ENCODE results near the gene GSTT4.

Gene GSTT4

DNA sequence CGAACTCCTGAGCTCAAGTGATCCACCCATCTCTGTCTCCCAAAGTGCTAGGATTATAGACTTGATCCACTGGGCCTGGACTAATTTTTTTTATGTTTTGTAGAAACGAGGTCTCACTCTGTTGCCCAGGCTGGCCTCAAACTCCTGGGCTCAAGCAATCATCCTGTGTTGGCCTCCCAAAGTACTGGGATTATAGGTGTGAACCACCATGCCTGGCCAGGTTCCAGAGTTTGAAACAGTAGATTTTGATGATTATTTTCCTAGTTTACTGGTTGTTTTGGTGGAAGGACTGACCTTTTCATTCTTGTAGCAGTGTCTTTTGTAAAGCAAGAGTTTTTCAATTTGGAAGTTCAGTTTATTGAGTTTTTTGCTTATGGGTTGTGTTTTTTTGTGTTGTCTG, 20.8 kb upstream of the GSTT4 start:
- H3K27ac ChIP-seq (ENCODE audit: low read length), result no peak overlapping the region
- no peaks in the 10 kb centered on the region for H3K27me3 ChIP-seq (ENCODE audit: control insufficient read depth in 1 of 2, insufficient read depth in 2 of 2, low read length in 2 of 2)
- H3K9ac ChIP-seq (ENCODE audit: low read length in 2 of 2), result no peak overlapping the region
- H3K36me3 ChIP-seq (ENCODE audit: control insufficient read depth in 2 of 2, insufficient read depth in 2 of 2, low read length in 2 of 2), result peaks cover 0 to 2% of the 10 kb centered on the region in 2 donors
- no peaks in the 10 kb centered on the region for H3K9me3 ChIP-seq (ENCODE audit: control insufficient read depth in 2 of 2, low read length in 2 of 2)
- peaks cover 5% of the 10 kb centered on the region for H3K4me1 ChIP-seq (ENCODE audit: control insufficient read depth, insufficient read depth, low read length)
- no peak overlapping the region for H3K4me3 ChIP-seq (ENCODE audit: low read length in 2 of 2)

DNA sequence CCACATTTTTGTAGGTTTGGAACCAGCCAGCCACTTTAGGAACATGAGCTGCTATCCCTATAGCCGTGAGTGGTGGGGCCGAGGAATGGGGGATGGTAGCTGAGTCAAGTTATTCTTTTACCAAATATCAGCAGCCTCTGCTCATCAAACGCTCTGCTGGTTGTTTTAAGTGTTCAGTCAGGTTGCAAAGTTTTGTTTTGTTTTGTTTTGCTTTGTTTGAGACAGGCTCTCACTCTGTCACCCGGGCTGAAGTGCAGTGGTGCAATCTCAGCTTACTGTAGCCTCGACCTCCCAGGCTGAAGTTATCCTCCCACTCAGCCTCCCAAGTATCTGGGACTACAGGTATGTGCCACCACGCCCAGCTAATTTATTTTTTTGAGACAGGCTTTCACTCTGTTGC, 20.2 kb upstream of the GSTT4 start:
- Histone ChIP-seq H3K27ac (ENCODE audit: low read length) (no peak overlapping the region), H3K4me3 (ENCODE audit: low read length in 2 of 2) (no peak overlapping the region), H3K9ac (ENCODE audit: low read length in 2 of 2) (no peak overlapping the region), H3K9me3 (ENCODE audit: control insufficient read depth in 2 of 2, low read length in 2 of 2) (no peaks in the 10 kb centered on the region), H3K27me3 (ENCODE audit: control insufficient read depth in 1 of 2, insufficient read depth in 2 of 2, low read length in 2 of 2) (no peaks in the 10 kb centered on the region), H3K36me3 (ENCODE audit: control insufficient read depth in 2 of 2, insufficient read depth in 2 of 2, low read length in 2 of 2) (no peaks in the 10 kb centered on the region), H3K4me1 (ENCODE audit: control insufficient read depth, insufficient read depth, low read length) (peaks cover 2% of the 10 kb centered on the region)

GRCh38 chr22:24024354-24024753, 19.1 kb upstream of the GSTT4 start:
- H3K4me3 ChIP-seq (ENCODE audit: low read length in 2 of 2), result no peak overlapping the region
- H3K27ac ChIP-seq (ENCODE audit: low read length), result no peak overlapping the region
- no peaks in the 10 kb centered on the region for H3K36me3 ChIP-seq (ENCODE audit: control insufficient read depth in 2 of 2, insufficient read depth in 2 of 2, low read length in 2 of 2)
- H3K4me1 ChIP-seq (ENCODE audit: control insufficient read depth, insufficient read depth, low read length), result no peaks in the 10 kb centered on the region
- no peaks in the 10 kb centered on the region for H3K9me3 ChIP-seq (ENCODE audit: control insufficient read depth in 2 of 2, low read length in 2 of 2)
- H3K27me3 ChIP-seq (ENCODE audit: control insufficient read depth in 1 of 2, insufficient read depth in 2 of 2, low read length in 2 of 2), result no peaks in the 10 kb centered on the region
- H3K9ac ChIP-seq (ENCODE audit: low read length in 2 of 2), result no peak overlapping the region

DNA sequence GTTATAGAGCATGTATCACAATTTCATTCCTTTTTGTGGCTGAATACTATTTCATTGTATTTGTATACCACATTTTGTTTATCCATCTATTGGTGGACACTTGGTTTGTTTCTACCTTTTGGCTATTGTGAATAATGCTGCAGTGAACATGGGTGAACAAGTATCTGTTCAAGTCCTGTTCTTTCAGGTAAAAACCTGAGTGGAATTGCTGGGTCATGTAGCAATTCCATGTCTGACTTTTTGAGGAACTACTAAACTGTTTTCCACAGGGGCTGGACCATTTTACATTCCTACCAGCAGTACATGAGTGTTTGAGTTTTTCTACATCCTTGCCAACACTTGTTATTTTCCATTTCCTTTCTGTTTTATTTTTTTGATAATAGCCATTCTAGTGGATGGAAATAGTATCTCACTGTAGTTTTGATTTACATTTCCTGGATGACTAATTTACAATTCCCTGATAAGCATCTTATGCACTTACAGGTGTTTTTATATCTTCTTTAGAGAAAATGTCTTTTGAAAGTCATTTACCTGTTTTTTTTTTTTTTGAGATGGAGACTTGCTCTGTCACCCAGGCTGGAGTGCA, 18.0 kb upstream of the GSTT4 start:
- H3K27me3 ChIP-seq (ENCODE audit: control insufficient read depth in 1 of 2, insufficient read depth in 2 of 2, low read length in 2 of 2), result no peaks in the 10 kb centered on the region
- H3K27ac ChIP-seq (ENCODE audit: low read length), result no peak overlapping the region
- no peaks in the 10 kb centered on the region for H3K36me3 ChIP-seq (ENCODE audit: control insufficient read depth in 2 of 2, insufficient read depth in 2 of 2, low read length in 2 of 2)
- H3K9me3 ChIP-seq (ENCODE audit: control insufficient read depth in 2 of 2, low read length in 2 of 2), result no peaks in the 10 kb centered on the region
- H3K4me3 ChIP-seq (ENCODE audit: low read length in 2 of 2), result no peak overlapping the region
- H3K9ac ChIP-seq (ENCODE audit: low read length in 2 of 2), result no peak overlapping the region
- H3K4me1 ChIP-seq (ENCODE audit: control insufficient read depth, insufficient read depth, low read length), result no peaks in the 10 kb centered on the region

DNA sequence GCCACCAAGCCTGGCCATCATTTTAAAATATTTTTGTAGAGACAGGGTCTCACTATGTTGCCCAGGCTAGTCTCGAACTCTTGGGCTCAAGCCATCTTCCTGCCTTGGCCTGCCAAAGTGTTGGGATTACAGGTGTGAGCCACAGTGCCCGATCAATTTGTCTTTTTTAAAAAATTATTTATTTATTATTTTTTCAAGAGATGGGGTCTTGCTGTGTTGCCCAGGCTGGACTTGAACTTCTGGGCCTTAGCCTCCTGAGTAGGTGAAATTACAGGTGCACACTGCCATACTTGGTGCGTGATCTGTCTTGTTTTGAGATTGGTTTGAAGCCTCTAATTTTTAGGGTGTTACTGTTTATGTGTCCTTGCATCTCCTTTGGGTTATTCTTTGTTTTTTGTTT, 16.1 kb upstream of the GSTT4 start:
- no peaks in the 10 kb centered on the region for H3K27me3 ChIP-seq (ENCODE audit: control insufficient read depth in 1 of 2, insufficient read depth in 2 of 2, low read length in 2 of 2)
- H3K9me3 ChIP-seq (ENCODE audit: control insufficient read depth in 2 of 2, low read length in 2 of 2), result no peaks in the 10 kb centered on the region
- H3K4me1 ChIP-seq (ENCODE audit: control insufficient read depth, insufficient read depth, low read length), result no peaks in the 10 kb centered on the region
- peaks cover 2 to 3% of the 10 kb centered on the region in 2 donors for H3K36me3 ChIP-seq (ENCODE audit: control insufficient read depth in 2 of 2, insufficient read depth in 2 of 2, low read length in 2 of 2)
- H3K9ac ChIP-seq (ENCODE audit: low read length in 2 of 2), result no peak overlapping the region
- H3K4me3 ChIP-seq (ENCODE audit: low read length in 2 of 2), result no peak overlapping the region
- no peak overlapping the region for H3K27ac ChIP-seq (ENCODE audit: low read length)

DNA sequence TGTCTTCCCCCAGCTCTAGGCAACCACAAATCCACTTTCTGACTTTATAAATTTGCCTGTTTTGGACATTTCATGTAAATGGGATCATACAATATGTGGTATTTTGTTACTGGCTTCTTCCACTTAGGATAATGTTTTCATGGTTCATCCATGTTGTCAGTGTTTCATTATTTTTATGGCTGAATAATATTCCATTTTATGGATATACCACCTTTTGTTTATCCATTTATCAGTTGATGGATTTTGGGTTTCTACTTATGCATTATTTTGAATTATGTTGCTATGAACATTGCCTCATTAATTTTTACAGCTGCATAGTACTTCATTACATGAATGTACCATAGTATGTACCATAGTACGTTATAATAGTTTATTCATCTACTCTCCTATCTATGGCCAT, 10.9 kb upstream of the GSTT4 start:
- Histone ChIP-seq H3K27ac (ENCODE audit: low read length) (no peak overlapping the region), H3K9ac (ENCODE audit: low read length in 2 of 2) (no peak overlapping the region)

DNA sequence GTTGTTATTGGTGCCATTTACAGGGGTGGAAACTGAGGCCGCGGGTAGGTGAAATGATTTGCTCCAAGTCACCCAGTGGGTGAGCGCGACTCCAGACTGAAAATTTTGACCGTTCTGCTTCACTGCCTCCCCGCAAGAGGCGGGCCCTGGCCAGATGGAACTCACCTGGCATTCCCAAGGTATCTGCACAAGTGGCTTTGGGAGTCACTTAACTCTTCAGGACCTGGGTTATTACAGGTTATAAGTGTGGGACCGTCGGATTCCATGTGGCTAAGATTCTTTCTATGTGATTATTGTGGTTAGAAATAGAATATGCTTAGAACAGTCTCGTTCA, 6.4 kb upstream of the GSTT4 start:
- no peaks in the 10 kb centered on the region for H3K36me3 ChIP-seq (ENCODE audit: control insufficient read depth in 2 of 2, insufficient read depth in 2 of 2, low read length in 2 of 2)
- peaks cover 0 to 2% of the 10 kb centered on the region in 2 donors for H3K27me3 ChIP-seq (ENCODE audit: control insufficient read depth in 1 of 2, insufficient read depth in 2 of 2, low read length in 2 of 2)
- H3K4me3 ChIP-seq (ENCODE audit: low read length in 2 of 2), result peak overlapping the region; percentile 86 to 89
- no peaks in the 10 kb centered on the region for H3K9me3 ChIP-seq (ENCODE audit: control insufficient read depth in 2 of 2, low read length in 2 of 2)
- peak overlapping the region; percentile 55 for H3K27ac ChIP-seq (ENCODE audit: low read length)
- peak overlapping the region; percentile 84 to 86 for H3K9ac ChIP-seq (ENCODE audit: low read length in 2 of 2)
- peaks cover 12% of the 10 kb centered on the region for H3K4me1 ChIP-seq (ENCODE audit: control insufficient read depth, insufficient read depth, low read length)

More for the DNA sequence above, 10.9 kb upstream of the GSTT4 start:
- Histone ChIP-seq H3K4me3 (ENCODE audit: low read length in 2 of 2) (no peak overlapping the region), H3K27me3 (ENCODE audit: control insufficient read depth in 1 of 2, insufficient read depth in 2 of 2, low read length in 2 of 2) (no peaks in the 10 kb centered on the region), H3K9me3 (ENCODE audit: control insufficient read depth in 2 of 2, low read length in 2 of 2) (no peaks in the 10 kb centered on the region), H3K36me3 (ENCODE audit: control insufficient read depth in 2 of 2, insufficient read depth in 2 of 2, low read length in 2 of 2) (peaks cover 2 to 3% of the 10 kb centered on the region in 2 donors), H3K4me1 (ENCODE audit: control insufficient read depth, insufficient read depth, low read length) (peaks cover 12% of the 10 kb centered on the region)

GRCh38 chr22:24010018-24010391, 4.8 kb upstream of the GSTT4 start:
- Histone ChIP-seq H3K36me3 (ENCODE audit: control insufficient read depth in 2 of 2, insufficient read depth in 2 of 2, low read length in 2 of 2) (no peaks in the 10 kb centered on the region), H3K4me1 (ENCODE audit: control insufficient read depth, insufficient read depth, low read length) (peaks cover 21% of the 10 kb centered on the region), H3K9me3 (ENCODE audit: control insufficient read depth in 2 of 2, low read length in 2 of 2) (no peaks in the 10 kb centered on the region), H3K9ac (ENCODE audit: low read length in 2 of 2) (no peak overlapping the region), H3K4me3 (ENCODE audit: low read length in 2 of 2) (no peak overlapping the region), H3K27ac (ENCODE audit: low read length) (no peak overlapping the region), H3K27me3 (ENCODE audit: control insufficient read depth in 1 of 2, insufficient read depth in 2 of 2, low read length in 2 of 2) (peaks cover 0 to 2% of the 10 kb centered on the region in 2 donors)

GRCh38 chr22:24009227-24010017, 4.2 kb upstream of the GSTT4 start:
- no peak overlapping the region for H3K4me3 ChIP-seq (ENCODE audit: low read length in 2 of 2)
- no peak overlapping the region for H3K27ac ChIP-seq (ENCODE audit: low read length)
- no peaks in the 10 kb centered on the region for H3K36me3 ChIP-seq (ENCODE audit: control insufficient read depth in 2 of 2, insufficient read depth in 2 of 2, low read length in 2 of 2)
- no peaks in the 10 kb centered on the region for H3K9me3 ChIP-seq (ENCODE audit: control insufficient read depth in 2 of 2, low read length in 2 of 2)
- H3K9ac ChIP-seq (ENCODE audit: low read length in 2 of 2), result no peak overlapping the region
- peaks cover 0 to 2% of the 10 kb centered on the region in 2 donors for H3K27me3 ChIP-seq (ENCODE audit: control insufficient read depth in 1 of 2, insufficient read depth in 2 of 2, low read length in 2 of 2)
- peaks cover 22% of the 10 kb centered on the region for H3K4me1 ChIP-seq (ENCODE audit: control insufficient read depth, insufficient read depth, low read length)

GRCh38 chr22:24008381-24009226, 3.4 kb upstream of the GSTT4 start:
- H3K27ac ChIP-seq (ENCODE audit: low read length), result no peak overlapping the region

GRCh38 chr22:24008022-24008283, 2.7 kb upstream of the GSTT4 start:
- Histone ChIP-seq H3K4me3 (ENCODE audit: low read length in 2 of 2) (no peak overlapping the region), H3K27me3 (ENCODE audit: control insufficient read depth in 1 of 2, insufficient read depth in 2 of 2, low read length in 2 of 2) (peaks cover 0 to 2% of the 10 kb centered on the region in 2 donors), H3K36me3 (ENCODE audit: control insufficient read depth in 2 of 2, insufficient read depth in 2 of 2, low read length in 2 of 2) (no peaks in the 10 kb centered on the region), H3K9ac (ENCODE audit: low read length in 2 of 2) (no peak overlapping the region), H3K27ac (ENCODE audit: low read length) (no peak overlapping the region), H3K4me1 (ENCODE audit: control insufficient read depth, insufficient read depth, low read length) (peaks cover 22% of the 10 kb centered on the region), H3K9me3 (ENCODE audit: control insufficient read depth in 2 of 2, low read length in 2 of 2) (no peaks in the 10 kb centered on the region)

More at GRCh38 chr22:24008381-24009226, 3.4 kb upstream of the GSTT4 start:
- Histone ChIP-seq H3K9ac (ENCODE audit: low read length in 2 of 2) (no peak overlapping the region), H3K9me3 (ENCODE audit: control insufficient read depth in 2 of 2, low read length in 2 of 2) (no peaks in the 10 kb centered on the region), H3K36me3 (ENCODE audit: control insufficient read depth in 2 of 2, insufficient read depth in 2 of 2, low read length in 2 of 2) (no peaks in the 10 kb centered on the region), H3K4me3 (ENCODE audit: low read length in 2 of 2) (no peak overlapping the region), H3K27me3 (ENCODE audit: control insufficient read depth in 1 of 2, insufficient read depth in 2 of 2, low read length in 2 of 2) (peaks cover 0 to 2% of the 10 kb centered on the region in 2 donors), H3K4me1 (ENCODE audit: control insufficient read depth, insufficient read depth, low read length) (peaks cover 22% of the 10 kb centered on the region)
